Upper lobe of left lung (tissue), 6 donors: Measurements from ENCODE around the gene KRT14. TPM values are rescaled to one million over a fixed set of nuclear protein-coding genes. Genes with fewer than 3 reads are reported as not detected.
A peak's percentile ranks its signal among the peaks of the same experiment; 100 is the strongest.
"Not testable (repeated sequence)": the region's sequence is repeated elsewhere in the genome, so short reads cannot be mapped to it uniquely, and the experiment has no call there.

Source experiments
- ATAC-seq, 2 donors: fragments of 200-7000 bp; cut with Tn5 transposase; one replicate each; pipeline ENCODE4 v1.9.1; 2022; ENCODE audit warnings: mild to moderate bottlenecking in 2 of 2, moderate library complexity in 2 of 2; ENCODE audit not compliant: low FRiP score in 2 of 2
- DNase-seq, 2 donors: peaks; one replicate each; pipeline ENCODE4 v3.0.0-alpha.2; 2019 to 2020
- H3K27ac ChIP-seq, 4 donors: fragments of 200-600 bp; sonication (generic); one replicate each; pipeline ENCODE4 v1.5.1; 2016 to 2019
- H3K27me3 ChIP-seq, 4 donors: fragments of 200-600 bp; sonication (generic); one replicate each; pipeline ENCODE4 v1.5.1; 2017 to 2019
- H3K36me3 ChIP-seq, 4 donors: fragments of 200-600 bp; sonication (generic); one replicate each; pipeline ENCODE4 v1.5.1; 2016 to 2019
- H3K4me1 ChIP-seq, 4 donors: fragments of 200-600 bp; sonication (generic); one replicate each; pipeline ENCODE4 v1.5.1; 2018 to 2019
- H3K4me3 ChIP-seq, 4 donors: fragments of 200-600 bp; sonication (generic); one replicate each; pipeline ENCODE4 v1.5.1; 2017 to 2019; ENCODE audit warnings: mild to moderate bottlenecking in 2 of 4, moderate library complexity in 1 of 4
- H3K9me3 ChIP-seq, 4 donors: fragments of 200-600 bp; sonication (generic); one replicate each; pipeline ENCODE4 v1.5.1; 2018 to 2019
- EP300 ChIP-seq, 4 donors: sonication (generic); formaldehyde crosslinking; IDR thresholded peaks; one replicate each; pipeline ENCODE4 v1.5.1; 2017; ENCODE audit warnings: antibody characterized with exemption in 4 of 4, control low read depth in 2 of 4
- POLR2A ChIP-seq, 4 donors: fragments of 450-650 bp; IDR thresholded peaks; one replicate each; pipeline ENCODE4 v1.5.1; 2016 to 2017; ENCODE audit warnings: antibody characterized with exemption in 4 of 4, mild to moderate bottlenecking in 2 of 4
- POLR2AphosphoS5 ChIP-seq, 2 donors: sonication (generic); formaldehyde crosslinking; IDR thresholded peaks; one replicate each; pipeline ENCODE4 v1.5.1; 2017; ENCODE audit warnings: antibody characterized with exemption in 2 of 2
- WGBS, 2 donors: methylation state at CpG; one replicate each; pipeline ENCODE4 v1.1.5; 2017 to 2018; 5-methylcytosine and 5-hydroxymethylcytosine counted together
- total RNA-seq, 6 donors: library from RNA; depleted of rRNA in 4 of 6; stranded (reverse); fragments of >200 nt in 4 of 6; gene quantifications; one replicate each; pipeline versions ENCODE4 v1.1.0 to v1.2.1, GENCODE V29; 2016 to 2021
- TF ChIP-seq, protein P1 (sequence below), 6 experiments: fragments of 450-650 bp in 4 of 6; fragments of 200-600 bp in 2 of 6; sonication (generic) in 2 of 6; IDR thresholded peaks; one replicate each; pipeline ENCODE4 v1.5.1; 2016 to 2019; ENCODE audit warnings: antibody characterized with exemption in 6 of 6
- donor health status: DM: no; HTN: no; CAD: no; lungs with moderate emphysema.
- donor health status: DM: no; HTN: yes; CAD: no; lungs with severe emphysema.

Gene KRT14
- total RNA-seq, 6 donors from 2014 or later: not detected

DNA sequence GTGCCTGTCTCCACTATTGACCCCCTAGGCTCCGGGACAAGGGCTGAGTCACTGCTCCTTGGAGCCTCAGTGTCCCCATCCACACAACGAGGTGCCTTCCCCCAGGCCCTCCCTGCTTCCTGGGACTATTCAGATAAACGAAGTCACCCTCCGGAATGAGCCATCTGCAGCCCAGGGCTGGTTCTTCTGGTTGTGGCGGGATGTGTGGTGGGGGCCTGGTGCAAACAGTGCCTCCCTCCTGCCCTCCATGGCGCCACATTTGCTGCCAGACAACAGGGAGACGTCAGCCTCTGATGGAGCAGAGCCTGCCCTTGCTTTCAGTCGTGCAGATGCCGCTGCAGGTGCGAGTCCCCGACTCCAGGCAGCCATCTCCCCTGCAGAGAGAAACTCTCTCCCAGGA, 31.0 kb upstream of the KRT14 start:
- Histone ChIP-seq H3K4me1 (no peaks in the 10 kb centered on the region), H3K36me3 (no peaks in the 10 kb centered on the region), H3K27me3 (no peaks in the 10 kb centered on the region), H3K27ac (no peak overlapping the region), H3K4me3 (no peak overlapping the region), H3K9me3 (no peaks in the 10 kb centered on the region)
- no peak for TF ChIP-seq EP300 (IDR thresholded peaks at IDR 0.05)
- no peak for TF ChIP-seq POLR2A (IDR thresholded peaks at IDR 0.05)
- TF ChIP-seq, protein P1, sequence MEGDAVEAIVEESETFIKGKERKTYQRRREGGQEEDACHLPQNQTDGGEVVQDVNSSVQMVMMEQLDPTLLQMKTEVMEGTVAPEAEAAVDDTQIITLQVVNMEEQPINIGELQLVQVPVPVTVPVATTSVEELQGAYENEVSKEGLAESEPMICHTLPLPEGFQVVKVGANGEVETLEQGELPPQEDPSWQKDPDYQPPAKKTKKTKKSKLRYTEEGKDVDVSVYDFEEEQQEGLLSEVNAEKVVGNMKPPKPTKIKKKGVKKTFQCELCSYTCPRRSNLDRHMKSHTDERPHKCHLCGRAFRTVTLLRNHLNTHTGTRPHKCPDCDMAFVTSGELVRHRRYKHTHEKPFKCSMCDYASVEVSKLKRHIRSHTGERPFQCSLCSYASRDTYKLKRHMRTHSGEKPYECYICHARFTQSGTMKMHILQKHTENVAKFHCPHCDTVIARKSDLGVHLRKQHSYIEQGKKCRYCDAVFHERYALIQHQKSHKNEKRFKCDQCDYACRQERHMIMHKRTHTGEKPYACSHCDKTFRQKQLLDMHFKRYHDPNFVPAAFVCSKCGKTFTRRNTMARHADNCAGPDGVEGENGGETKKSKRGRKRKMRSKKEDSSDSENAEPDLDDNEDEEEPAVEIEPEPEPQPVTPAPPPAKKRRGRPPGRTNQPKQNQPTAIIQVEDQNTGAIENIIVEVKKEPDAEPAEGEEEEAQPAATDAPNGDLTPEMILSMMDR (IDR thresholded peaks at IDR 0.05): no peak
- TF ChIP-seq POLR2AphosphoS5 (IDR thresholded peaks at IDR 0.05): no peak
- WGBS, 2 donors: 67 to 69% methylated on average over 8 to 9 of the region's 11 CpGs
- no peak for DNase-seq
- ATAC-seq: peak in 1 of 2 donors; percentile 25

DNA sequence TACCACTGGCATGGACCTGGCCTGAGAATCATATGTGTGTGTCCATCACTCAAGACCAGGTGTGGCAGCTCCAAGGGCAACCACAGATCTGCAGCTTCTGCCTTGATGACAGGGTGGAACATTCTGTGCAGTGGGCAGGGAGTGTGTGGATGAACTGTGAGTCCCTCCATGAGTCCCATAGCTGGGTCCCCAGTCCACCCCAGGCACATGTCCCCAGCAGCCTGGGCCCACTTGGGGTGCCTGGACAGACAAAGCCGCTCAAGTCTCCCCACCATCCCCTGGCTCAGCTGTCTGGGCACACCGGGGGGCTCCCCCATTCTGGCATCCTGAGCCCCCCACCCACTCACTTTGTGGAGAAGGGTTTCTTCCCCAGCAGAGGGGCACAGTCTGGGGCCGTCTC, 30.4 kb upstream of the KRT14 start:
- DNase-seq: no peak
- H3K27ac ChIP-seq: no peak overlapping the region
- peak in 1 of 2 donors; percentile 56 for ATAC-seq
- H3K36me3 ChIP-seq: no peaks in the 10 kb centered on the region
- 79 to 93% methylated on average over 3 of the region's 3 CpGs for WGBS, 2 donors
- H3K9me3 ChIP-seq: no peaks in the 10 kb centered on the region
- no peaks in the 10 kb centered on the region for H3K4me1 ChIP-seq
- no peak for TF ChIP-seq POLR2A (IDR thresholded peaks at IDR 0.05)
- H3K27me3 ChIP-seq: no peaks in the 10 kb centered on the region
- H3K4me3 ChIP-seq: no peak overlapping the region

DNA sequence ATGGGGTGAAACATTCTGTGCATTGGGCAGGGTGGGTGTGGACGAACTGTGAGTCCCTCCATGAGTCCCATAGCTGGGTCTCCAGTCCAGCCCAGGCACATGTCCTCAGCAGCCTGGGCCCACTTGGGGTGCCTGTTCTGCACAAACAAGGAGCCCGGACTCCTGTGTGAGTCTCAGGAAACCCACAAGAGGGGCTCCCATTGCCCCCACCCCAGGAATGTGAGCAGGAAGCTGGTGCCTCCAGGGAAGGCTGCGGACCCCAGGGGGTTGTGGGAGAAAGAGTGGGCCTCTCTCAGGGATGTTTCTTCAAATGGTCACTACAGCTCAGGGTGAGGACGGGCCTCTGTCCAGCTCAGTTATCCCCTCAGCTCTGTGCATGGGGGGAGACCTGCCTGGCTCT, 29.8 kb upstream of the KRT14 start:
- H3K9me3 ChIP-seq: not testable (repeated sequence)

DNA sequence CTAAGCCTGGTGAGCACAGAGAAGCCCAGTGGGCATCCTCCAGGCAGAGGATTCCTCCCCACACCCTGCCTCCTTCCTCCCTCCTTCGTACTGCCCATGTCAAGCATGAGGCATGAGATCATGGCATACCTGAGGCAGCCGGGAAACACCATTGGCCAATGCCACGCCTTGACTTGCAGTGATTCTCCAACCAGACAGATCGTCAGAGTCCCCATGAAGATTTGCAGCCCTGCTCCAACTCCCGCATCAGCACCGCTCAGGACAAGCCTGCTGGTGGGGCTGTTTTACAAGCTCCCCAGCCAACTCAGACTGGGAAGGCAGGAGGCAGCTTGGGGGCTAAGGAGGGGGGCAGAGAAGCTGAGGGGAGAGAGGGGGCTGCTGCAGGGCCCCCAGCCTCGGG, 28.8 kb upstream of the KRT14 start:
- H3K27me3 ChIP-seq: no peaks in the 10 kb centered on the region
- DNase-seq (no peak), ATAC-seq (no peak)
- WGBS, 2 donors: 19 to 32% methylated on average over 5 of the region's 7 CpGs
- H3K9me3 ChIP-seq: no peaks in the 10 kb centered on the region
- no peak overlapping the region for H3K27ac ChIP-seq
- no peaks in the 10 kb centered on the region for H3K36me3 ChIP-seq
- no peak overlapping the region for H3K4me3 ChIP-seq
- TF ChIP-seq POLR2A (IDR thresholded peaks at IDR 0.05) (no peak), POLR2AphosphoS5 (IDR thresholded peaks at IDR 0.05) (no peak), EP300 (IDR thresholded peaks at IDR 0.05) (no peak)
- TF ChIP-seq, protein P1 (IDR thresholded peaks at IDR 0.05): no peak
- H3K4me1 ChIP-seq: no peaks in the 10 kb centered on the region

More for the DNA sequence above, 29.8 kb upstream of the KRT14 start:
- not testable (repeated sequence) for H3K27ac ChIP-seq, ATAC-seq, H3K4me1 ChIP-seq, DNase-seq, H3K36me3 ChIP-seq, H3K27me3 ChIP-seq, H3K4me3 ChIP-seq
- WGBS, 2 donors: 48 to 77% methylated on average over 3 to 4 of the region's 4 CpGs

DNA sequence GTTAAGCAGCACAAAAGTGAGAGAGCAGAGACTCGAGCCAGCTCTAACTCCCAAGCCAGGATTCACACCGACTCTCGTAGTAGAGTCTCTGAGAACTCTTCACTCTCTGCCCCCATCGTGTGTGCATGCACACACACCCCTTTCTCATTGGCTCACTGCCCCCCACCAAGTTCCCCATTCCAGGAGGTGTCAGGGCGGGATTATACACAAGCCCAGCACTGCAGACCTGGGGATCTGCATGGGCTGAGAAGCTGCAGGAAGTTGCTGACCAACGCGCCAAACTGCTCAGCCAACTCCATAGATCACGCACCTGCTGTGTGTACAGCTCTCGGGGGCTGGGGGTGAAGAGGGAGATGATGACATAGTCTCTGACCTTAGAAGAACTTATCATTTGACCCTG, 28.1 kb upstream of the KRT14 start:
- H3K36me3 ChIP-seq, ATAC-seq, DNase-seq, H3K27ac ChIP-seq, H3K4me1 ChIP-seq, H3K27me3 ChIP-seq, H3K9me3 ChIP-seq, H3K4me3 ChIP-seq: not testable (repeated sequence)
- WGBS, 2 donors: 29 to 39% methylated on average over 4 to 9 of the region's 9 CpGs

DNA sequence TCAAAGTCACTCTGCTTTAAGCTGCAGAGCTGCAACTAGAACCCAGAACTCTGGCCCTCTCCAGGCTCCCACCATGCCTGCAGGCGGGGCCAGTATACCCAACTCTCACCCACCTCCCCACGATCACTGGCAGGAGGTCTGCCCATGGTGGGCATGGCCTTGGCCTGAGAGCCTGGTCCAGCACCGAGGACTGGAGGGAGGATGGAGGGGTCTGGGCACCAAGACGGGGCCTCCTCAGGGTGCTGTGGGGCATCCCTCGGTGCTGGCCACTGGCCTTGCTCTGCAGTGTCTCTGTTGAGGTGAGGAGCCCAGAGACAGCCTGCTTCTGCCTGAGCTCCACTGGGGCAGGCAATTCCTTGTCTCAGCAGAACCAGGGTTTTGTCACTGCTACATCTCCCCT, 27.4 kb upstream of the KRT14 start:
- Histone ChIP-seq H3K36me3 (no peaks in the 10 kb centered on the region), H3K27ac (no peak overlapping the region), H3K4me3 (no peak overlapping the region), H3K9me3 (no peaks in the 10 kb centered on the region), H3K4me1 (no peaks in the 10 kb centered on the region), H3K27me3 (no peaks in the 10 kb centered on the region)
- DNase-seq: no peak
- no peak for ATAC-seq
- no peak for TF ChIP-seq POLR2A (IDR thresholded peaks at IDR 0.05)
- 100% methylated on average over 2 to 5 of the region's 5 CpGs for WGBS, 2 donors

DNA sequence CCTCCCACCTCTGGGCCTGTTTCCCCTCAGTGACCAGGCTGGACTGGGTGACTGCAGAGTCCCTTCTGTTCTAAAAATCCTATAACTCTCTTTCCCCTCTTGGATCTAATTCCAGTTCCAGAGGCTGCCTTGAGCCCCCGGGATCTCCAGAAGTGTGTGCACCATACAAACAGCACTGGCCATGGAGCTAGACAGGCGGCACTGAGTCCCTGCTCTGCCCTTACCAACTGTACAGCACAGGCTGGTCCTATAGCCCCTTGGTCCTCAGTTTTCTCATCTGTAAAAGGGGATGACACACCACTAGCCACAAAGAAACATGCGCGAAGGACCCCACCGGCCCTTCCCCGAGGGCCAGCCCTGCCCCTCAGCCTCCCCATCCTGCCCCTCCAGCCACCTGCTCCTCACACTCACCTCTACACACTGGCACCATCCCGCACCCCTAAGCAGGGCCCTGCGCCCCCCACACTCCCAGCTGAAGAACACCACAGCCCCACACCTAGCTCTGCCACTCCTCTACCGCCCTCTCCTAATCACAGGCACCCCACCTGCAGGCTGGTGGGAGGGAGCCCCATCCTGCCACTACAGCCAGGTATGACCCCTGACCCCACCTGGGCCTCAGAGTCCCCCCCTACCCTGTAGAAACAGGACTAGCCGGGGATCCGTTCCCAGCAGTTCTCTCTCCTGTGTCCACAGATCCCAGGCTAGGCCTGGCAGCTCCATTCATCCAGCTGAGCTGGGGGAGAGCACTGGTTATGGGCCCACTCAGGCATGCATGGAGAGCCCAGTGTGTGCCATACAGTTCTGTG, 26.8 kb upstream of the KRT14 start:
- no peak overlapping the region for H3K27ac ChIP-seq
- TF ChIP-seq POLR2AphosphoS5 (IDR thresholded peaks at IDR 0.05) (no peak), POLR2A (IDR thresholded peaks at IDR 0.05) (no peak), EP300 (IDR thresholded peaks at IDR 0.05) (no peak)
- TF ChIP-seq, protein P1 (IDR thresholded peaks at IDR 0.05): no peak
- WGBS, 2 donors: 82 to 89% methylated on average over 9 to 11 of the region's 11 CpGs
- ATAC-seq (no peak), DNase-seq (peak in 1 of 2 donors; percentile 50)
- no peak overlapping the region for H3K4me3 ChIP-seq
- no peaks in the 10 kb centered on the region for H3K27me3 ChIP-seq
- H3K9me3 ChIP-seq: no peaks in the 10 kb centered on the region
- no peaks in the 10 kb centered on the region for H3K36me3 ChIP-seq
- no peaks in the 10 kb centered on the region for H3K4me1 ChIP-seq

DNA sequence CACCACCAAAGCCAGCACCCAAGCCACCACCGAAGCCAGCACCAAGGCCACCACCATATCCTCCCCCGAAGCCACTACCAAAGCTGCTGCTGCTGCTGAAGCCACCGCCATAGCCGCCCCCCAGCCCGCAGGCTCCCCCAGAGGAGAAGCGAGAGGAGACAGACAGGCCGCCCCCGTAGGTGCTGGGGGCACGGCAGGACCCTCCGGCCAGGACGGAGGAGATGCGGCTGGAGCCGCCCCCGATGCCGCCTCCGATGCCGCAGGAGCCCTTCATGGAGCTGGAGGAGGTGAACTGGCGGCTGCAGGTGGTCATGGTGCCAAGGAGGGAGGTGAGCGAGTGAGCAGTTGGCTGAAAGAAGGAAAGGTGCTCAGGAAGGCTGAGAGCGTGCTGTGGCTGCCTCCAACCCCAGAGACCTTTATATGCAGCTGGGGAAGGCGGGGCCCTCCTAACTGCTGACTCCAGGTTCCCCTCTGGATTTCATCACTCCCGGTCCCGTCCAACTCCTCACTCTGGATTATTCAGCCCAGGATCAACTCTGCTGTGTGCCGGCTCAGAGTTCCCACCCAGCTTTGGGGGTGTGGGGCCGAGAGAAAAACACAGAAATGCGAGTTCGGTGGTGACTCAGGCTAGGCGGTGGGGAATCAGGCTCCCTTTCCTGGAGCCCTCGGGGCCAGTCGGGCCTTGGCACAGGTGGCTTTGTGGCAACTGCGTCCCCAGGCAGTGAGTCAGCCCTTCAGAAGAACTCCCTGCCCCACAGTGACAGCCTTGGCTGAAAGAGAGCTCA, 25.9 kb upstream of the KRT14 start, which contains the start of gene KRT16:
Gene KRT16, minus strand, starts transcription at position 392 of the 785 bp plus-strand sequence. Its CDS starts 79 bp downstream, at position 313.
- peak in 1 of 2 donors; percentile 79 for DNase-seq
- not testable (repeated sequence) for H3K27me3 ChIP-seq, H3K4me1 ChIP-seq, H3K9me3 ChIP-seq, H3K4me3 ChIP-seq, H3K36me3 ChIP-seq, H3K27ac ChIP-seq
- ATAC-seq: peak in 1 of 2 donors; percentile 71
- WGBS, 2 donors: 78 to 88% methylated on average over 19 to 25 of the region's 31 CpGs
